IgD-negative memory B cell (primary cell): ENCODE measurements around the gene ANKS6. TPM values are rescaled to one million over a fixed set of nuclear protein-coding genes. Genes with fewer than 3 reads are reported as not detected.

Experiments
- H3K27ac Mint-ChIP-seq, 3 donors: one replicate each; pipeline ENCODE4 v1.8.0; 2020 to 2022; ENCODE audit warnings: mild to moderate bottlenecking in 3 of 3, mixed read lengths in 3 of 3, moderate library complexity in 1 of 3
- H3K27me3 Mint-ChIP-seq: one replicate; pipeline ENCODE4 v1.8.0; 2021; ENCODE audit warnings: mixed read lengths
- H3K36me3 Mint-ChIP-seq: one replicate; pipeline ENCODE4 v1.8.0; 2020; ENCODE audit warnings: mild to moderate bottlenecking, mixed read lengths
- H3K4me1 Mint-ChIP-seq, 3 donors: one replicate each; pipeline ENCODE4 v1.8.0; 2020 to 2022; ENCODE audit warnings: mixed read lengths in 3 of 3, mild to moderate bottlenecking in 1 of 3
- H3K4me3 Mint-ChIP-seq, 4 donors: one replicate each; pipeline ENCODE4 v1.8.0; 2020 to 2022; ENCODE audit warnings: mild to moderate bottlenecking in 4 of 4, mixed read lengths in 4 of 4, moderate library complexity in 3 of 4
- H3K9me3 Mint-ChIP-seq, 3 donors: one replicate each; pipeline ENCODE4 v1.8.0; 2020 to 2021; ENCODE audit warnings: mixed read lengths in 3 of 3, mild to moderate bottlenecking in 1 of 3
- polyA plus RNA-seq: library from polyadenylated mRNA; unstranded; fragments of 300-500 nt; fragmentation: Illumina TruSeq; gene quantifications from one replicate; pipeline ENCODE4 v1.2.3, GENCODE V29; 2021

The ANKS6 gene
- polyA plus RNA-seq, result 2.5 TPM

DNA sequence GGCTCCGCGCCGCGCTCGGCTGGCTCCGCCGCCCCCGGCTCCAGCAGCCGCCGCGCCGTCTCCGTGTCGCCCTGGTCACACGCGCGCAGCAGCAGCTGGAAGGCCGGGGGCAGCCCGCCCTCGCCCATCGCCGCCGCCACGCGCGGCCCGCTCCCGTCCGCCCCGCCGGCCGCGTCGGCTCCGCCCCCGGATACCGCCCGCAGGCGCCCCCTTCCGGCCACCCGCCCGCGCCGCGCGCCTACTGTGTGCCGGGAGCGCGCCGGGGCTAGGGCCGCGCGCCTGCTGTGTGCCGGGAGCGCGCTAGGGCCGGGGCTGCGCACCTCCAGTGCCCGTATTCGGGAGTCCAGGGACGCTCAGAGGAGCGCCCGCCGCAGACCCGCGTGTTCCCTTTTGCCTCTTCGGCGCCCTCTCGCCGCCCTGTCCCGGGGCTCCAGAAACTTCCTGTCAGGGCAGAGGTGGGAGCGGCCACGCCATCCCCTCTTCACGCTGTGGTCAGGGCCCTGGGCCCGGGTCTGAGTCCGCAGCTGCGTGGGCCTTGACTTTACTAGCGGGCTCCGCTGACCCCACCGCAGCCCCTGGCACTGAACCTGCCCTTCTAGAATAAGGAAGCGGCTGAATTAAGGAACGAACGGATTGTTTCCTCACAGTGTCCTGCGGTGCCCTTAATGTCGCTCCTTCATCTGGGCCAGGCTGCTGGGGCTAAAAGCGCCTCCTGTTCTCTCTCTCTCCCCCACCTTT, at the start of gene ANKS6:
Gene ANKS6 (minus strand): TSS at position 192 of the 738 bp plus-strand sequence. CDS start 64 bp downstream, at position 128.
- H3K4me1 Mint-ChIP-seq, result peaks cover 12 to 23% (median 16%) of the 10 kb centered on the region in 3 donors
- no peaks in the 10 kb centered on the region for H3K27me3 Mint-ChIP-seq
- peaks cover 0 to 7% (median 3%) of the 10 kb centered on the region in 3 donors for H3K9me3 Mint-ChIP-seq
- H3K4me3 Mint-ChIP-seq, result peak within 1 kb of the TSS; percentile 77 to 96 (median 89)
- H3K36me3 Mint-ChIP-seq, result no peaks in the 10 kb centered on the region
- peak within 1 kb of the TSS in 2 of 3 donors; percentile 54 to 84 for H3K27ac Mint-ChIP-seq

DNA sequence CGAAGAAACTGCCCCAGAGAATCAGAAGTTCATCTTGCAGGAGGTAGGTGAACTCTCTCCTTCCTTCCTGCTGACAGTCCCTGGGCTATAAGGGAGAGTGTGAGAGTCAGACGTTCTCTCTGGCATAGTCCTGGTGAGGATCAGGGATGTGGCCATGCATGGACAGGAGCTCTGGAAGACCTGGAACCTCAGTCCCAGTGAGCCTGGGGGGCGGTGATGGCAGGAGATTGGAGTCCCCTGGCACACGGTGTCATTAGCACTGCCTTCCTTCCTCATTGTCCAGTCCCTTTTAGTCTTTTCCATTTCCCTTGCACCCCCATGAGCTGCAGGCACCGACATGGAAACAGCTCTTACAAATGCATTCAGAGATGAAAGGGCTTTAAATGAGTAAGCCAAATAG, 49.7 kb upstream of the ANKS6 start:
- Mint-ChIP-seq H3K4me1 (peaks cover 0 to 2% (median 0%) of the 10 kb centered on the region in 3 donors), H3K27ac (no peak overlapping the region), H3K4me3 (no peak overlapping the region), H3K9me3 (no peaks in the 10 kb centered on the region), H3K27me3 (no peaks in the 10 kb centered on the region), H3K36me3 (peaks cover 9% of the 10 kb centered on the region)

- Mint-ChIP-seq H3K27me3 (no peaks in the 10 kb centered on the region), H3K4me1 (no peaks in the 10 kb centered on the region)
These were observed 46.2 kb upstream of the ANKS6 start for GRCh38 chr9:98842510-98842909.

GRCh38 chr9:98839724-98840123, 43.4 kb upstream of the ANKS6 start:
- H3K4me1 Mint-ChIP-seq, result no peaks in the 10 kb centered on the region
- H3K27me3 Mint-ChIP-seq, result no peaks in the 10 kb centered on the region
- no peaks in the 10 kb centered on the region for H3K9me3 Mint-ChIP-seq
- H3K36me3 Mint-ChIP-seq, result peaks cover 21% of the 10 kb centered on the region
- no peak overlapping the region for H3K4me3 Mint-ChIP-seq
- no peak overlapping the region for H3K27ac Mint-ChIP-seq

More at GRCh38 chr9:98842510-98842909, 46.2 kb upstream of the ANKS6 start:
- Mint-ChIP-seq H3K9me3 (no peaks in the 10 kb centered on the region), H3K27ac (no peak overlapping the region), H3K4me3 (no peak overlapping the region), H3K36me3 (peaks cover 16% of the 10 kb centered on the region)

GRCh38 chr9:98838868-98839565, 42.7 kb upstream of the ANKS6 start:
- H3K36me3 Mint-ChIP-seq, result peaks cover 19% of the 10 kb centered on the region
- no peak overlapping the region for H3K27ac Mint-ChIP-seq
- H3K27me3 Mint-ChIP-seq, result no peaks in the 10 kb centered on the region
- H3K4me1 Mint-ChIP-seq, result no peaks in the 10 kb centered on the region
- H3K9me3 Mint-ChIP-seq, result no peaks in the 10 kb centered on the region
- H3K4me3 Mint-ChIP-seq, result no peak overlapping the region

GRCh38 chr9:98838155-98838867, 42.0 kb upstream of the ANKS6 start:
- Mint-ChIP-seq H3K9me3 (no peaks in the 10 kb centered on the region), H3K27me3 (no peaks in the 10 kb centered on the region), H3K36me3 (peaks cover 17% of the 10 kb centered on the region), H3K4me1 (no peaks in the 10 kb centered on the region), H3K4me3 (no peak overlapping the region), H3K27ac (no peak overlapping the region)

DNA sequence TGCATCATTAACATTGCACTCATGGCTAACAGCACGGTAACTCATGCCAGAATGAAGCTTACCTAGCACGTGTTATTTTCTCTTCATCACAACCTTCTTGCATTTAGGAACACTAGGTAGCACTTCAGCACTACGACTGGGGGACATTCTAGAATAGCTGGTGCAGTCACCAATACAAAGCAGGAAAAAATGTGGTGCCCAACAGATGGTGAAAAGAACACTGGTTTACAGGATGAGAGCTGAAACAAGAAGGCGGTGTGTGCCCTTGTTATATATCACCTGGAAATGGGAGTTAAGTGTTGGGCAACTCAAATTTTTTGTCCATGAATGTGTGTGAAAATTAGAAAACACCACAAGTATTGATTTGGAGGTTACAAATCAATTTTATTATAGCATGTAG, 41.2 kb upstream of the ANKS6 start:
- no peaks in the 10 kb centered on the region for H3K27me3 Mint-ChIP-seq
- no peak overlapping the region for H3K4me3 Mint-ChIP-seq
- peaks cover 0 to under 1% (median 0%) of the 10 kb centered on the region in 3 donors for H3K4me1 Mint-ChIP-seq
- H3K9me3 Mint-ChIP-seq, result no peaks in the 10 kb centered on the region
- no peak overlapping the region for H3K27ac Mint-ChIP-seq
- H3K36me3 Mint-ChIP-seq, result peaks cover 21% of the 10 kb centered on the region

DNA sequence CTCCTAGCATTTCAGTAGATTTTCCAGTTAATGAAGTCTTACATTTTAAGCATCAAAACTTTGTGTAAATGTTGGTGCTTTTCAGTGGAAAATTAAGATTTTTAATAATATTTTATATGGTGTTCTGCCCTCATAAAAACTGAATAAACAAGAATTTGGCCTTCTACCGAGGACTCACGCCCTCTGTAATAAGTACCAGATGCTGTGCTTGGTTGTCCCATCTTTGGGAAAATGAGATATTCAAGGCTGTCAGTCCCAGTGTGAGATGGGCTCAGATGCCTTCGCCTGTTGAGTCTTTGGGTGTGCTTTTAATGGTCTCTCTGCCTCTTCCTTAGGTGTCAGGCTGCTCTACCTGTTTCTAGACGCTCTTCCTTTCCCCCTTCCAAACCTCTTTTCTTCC, 39.9 kb upstream of the ANKS6 start:
- Mint-ChIP-seq H3K4me3 (no peak overlapping the region), H3K4me1 (peaks cover 0 to 2% (median 0%) of the 10 kb centered on the region in 3 donors), H3K27me3 (no peaks in the 10 kb centered on the region), H3K9me3 (no peaks in the 10 kb centered on the region), H3K27ac (no peak overlapping the region), H3K36me3 (peaks cover 20% of the 10 kb centered on the region)

- Mint-ChIP-seq H3K4me3 (no peak overlapping the region), H3K27me3 (no peaks in the 10 kb centered on the region), H3K9me3 (no peaks in the 10 kb centered on the region), H3K4me1 (peaks cover 0 to 2% (median 0%) of the 10 kb centered on the region in 3 donors), H3K27ac (no peak overlapping the region), H3K36me3 (peaks cover 16% of the 10 kb centered on the region)
These were observed 38.0 kb upstream of the ANKS6 start for GRCh38 chr9:98834386-98834785.

DNA sequence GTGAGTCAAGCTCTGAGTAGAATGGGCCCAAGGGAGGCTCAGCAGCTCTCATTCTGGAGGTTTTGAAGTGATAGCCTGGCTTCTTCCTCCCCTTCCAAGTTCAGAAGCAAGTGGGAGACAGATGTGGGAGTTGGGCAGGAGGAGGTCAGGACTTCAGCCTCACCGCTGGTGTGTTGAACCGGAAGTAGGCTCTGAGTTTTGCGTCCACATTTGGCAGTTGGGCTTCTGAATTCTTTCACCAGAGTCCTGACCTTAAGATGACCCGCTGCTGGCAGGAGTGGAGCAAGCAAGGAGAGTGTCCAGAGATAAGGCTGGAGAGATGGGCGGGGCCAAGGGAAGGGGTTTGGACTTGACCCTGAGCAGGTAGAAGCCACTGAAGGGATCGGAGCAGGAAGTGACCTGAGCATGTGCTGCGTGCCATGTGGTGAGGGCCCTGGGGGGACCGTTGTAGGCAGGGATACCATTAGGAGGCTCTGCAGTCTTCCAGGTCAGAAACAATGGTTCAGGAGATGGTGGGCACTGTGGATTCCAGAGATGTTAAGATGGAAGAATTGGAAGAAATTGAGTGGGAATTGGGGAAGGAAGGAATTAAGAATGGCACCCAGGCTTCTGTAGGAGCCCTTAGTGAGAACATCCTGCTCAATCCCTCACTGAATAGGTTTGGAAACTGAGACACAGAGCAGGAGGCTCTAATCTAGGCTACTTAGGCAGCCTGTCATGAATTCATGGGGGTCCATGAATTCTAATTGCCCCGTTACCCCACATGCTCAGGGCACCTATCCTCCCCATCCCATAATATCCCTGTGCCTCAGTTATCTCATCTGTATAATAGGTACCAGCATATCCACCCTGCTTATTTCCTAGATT, 37.0 kb upstream of the ANKS6 start:
- Mint-ChIP-seq H3K27me3 (no peaks in the 10 kb centered on the region), H3K27ac (no peak overlapping the region), H3K4me1 (peaks cover 0 to 2% (median 0%) of the 10 kb centered on the region in 3 donors), H3K36me3 (peaks cover 14% of the 10 kb centered on the region), H3K4me3 (no peak overlapping the region), H3K9me3 (no peaks in the 10 kb centered on the region)

DNA sequence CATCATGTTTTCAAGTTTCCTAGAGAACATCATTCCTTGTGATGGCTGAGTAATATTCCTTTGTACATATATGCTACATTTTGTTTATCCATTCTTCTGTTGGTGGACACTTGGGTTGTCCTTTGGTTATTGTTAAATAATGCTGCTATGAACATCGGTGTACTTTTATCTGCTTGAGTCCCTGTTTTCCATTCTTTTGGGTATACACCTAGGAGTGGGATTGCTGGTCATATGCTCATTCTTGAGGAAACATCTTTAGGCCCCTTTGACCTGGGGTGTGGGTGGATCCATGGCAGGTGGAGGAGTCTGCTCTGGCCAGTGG, 36.4 kb upstream of the ANKS6 start:
- no peak overlapping the region for H3K4me3 Mint-ChIP-seq
- H3K27ac Mint-ChIP-seq, result no peak overlapping the region
- H3K36me3 Mint-ChIP-seq, result peaks cover 14% of the 10 kb centered on the region
- peaks cover 0 to 2% (median 0%) of the 10 kb centered on the region in 3 donors for H3K4me1 Mint-ChIP-seq
- no peaks in the 10 kb centered on the region for H3K27me3 Mint-ChIP-seq
- H3K9me3 Mint-ChIP-seq, result no peaks in the 10 kb centered on the region

- Mint-ChIP-seq H3K9me3 (no peaks in the 10 kb centered on the region), H3K27me3 (no peaks in the 10 kb centered on the region), H3K4me1 (peaks cover 0 to 2% (median 0%) of the 10 kb centered on the region in 3 donors), H3K4me3 (no peak overlapping the region), H3K36me3 (peaks cover 16% of the 10 kb centered on the region), H3K27ac (no peak overlapping the region)
These were observed 35.3 kb upstream of the ANKS6 start for GRCh38 chr9:98831696-98832095.

GRCh38 chr9:98830554-98830953, 34.2 kb upstream of the ANKS6 start:
- no peaks in the 10 kb centered on the region for H3K9me3 Mint-ChIP-seq
- H3K36me3 Mint-ChIP-seq, result peaks cover 12% of the 10 kb centered on the region
- H3K27me3 Mint-ChIP-seq, result no peaks in the 10 kb centered on the region
- H3K4me3 Mint-ChIP-seq, result no peak overlapping the region
- H3K27ac Mint-ChIP-seq, result no peak overlapping the region
- H3K4me1 Mint-ChIP-seq, result peaks cover 0 to 2% (median 0%) of the 10 kb centered on the region in 3 donors

DNA sequence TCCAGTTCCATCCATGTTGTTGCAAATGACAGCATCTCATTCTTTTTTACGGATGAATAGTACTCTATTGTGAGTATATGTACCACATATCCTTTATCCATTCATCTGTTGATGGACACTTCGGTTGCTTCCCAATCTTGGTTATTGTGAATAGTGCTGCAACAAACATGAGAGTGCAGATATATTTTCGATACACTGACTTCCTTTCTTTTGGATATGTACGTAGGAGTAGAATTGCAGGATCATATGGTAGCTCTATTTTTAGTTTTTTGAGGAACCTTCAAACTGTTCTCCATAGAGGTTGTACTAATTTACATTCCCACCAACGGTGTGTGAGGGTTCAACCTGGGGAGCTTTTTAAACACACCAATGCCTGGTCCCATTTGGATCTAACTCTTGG, 33.4 kb upstream of the ANKS6 start:
- H3K4me3 Mint-ChIP-seq, result no peak overlapping the region
- no peaks in the 10 kb centered on the region for H3K9me3 Mint-ChIP-seq
- H3K4me1 Mint-ChIP-seq, result peaks cover 0 to 2% (median 0%) of the 10 kb centered on the region in 3 donors
- H3K36me3 Mint-ChIP-seq, result peaks cover 10% of the 10 kb centered on the region
- H3K27me3 Mint-ChIP-seq, result no peaks in the 10 kb centered on the region
- peak overlapping the region in 1 of 3 donors; percentile 53 for H3K27ac Mint-ChIP-seq
